Activated CD4-positive, alpha-beta memory T cell treated with anti-CD3 and anti-CD28 coated beads, Interleukin-2, amount 10 ng/mL, durations not matched to agents 7 days and 5 days (primary cell): ENCODE results near the gene SPATA6. TPM values are rescaled to one million over a fixed set of nuclear protein-coding genes. Genes with fewer than 3 reads are reported as not detected.
"Not testable (repeated sequence)": the region's sequence is repeated elsewhere in the genome, so short reads cannot be mapped to it uniquely, and the experiment has no call there.

Experiments used
- CTCF ChIA-PET: fragments of 350-600 bp; sonication (Branson Sonifier 250); formaldehyde crosslinking; loops from one replicate; lab custom pipeline; 2021; ENCODE audit warnings: antibody characterized with exemption, inconsistent platforms; lab: Charles Lee
- POLR2A ChIA-PET: fragments of 350-600 bp; sonication (Branson Sonifier 250); formaldehyde crosslinking; loops from one replicate; lab custom pipeline; 2021; ENCODE audit warnings: antibody characterized with exemption; lab: Charles Lee
- DNase-seq: peaks from one replicate; pipeline ENCODE4 v3.0.0-alpha.2; 2020
- H3K27ac Mint-ChIP-seq: one replicate; pipeline ENCODE4 v1.8.0; 2021; ENCODE audit warnings: mild to moderate bottlenecking, mixed read lengths
- H3K27me3 Mint-ChIP-seq: one replicate; pipeline ENCODE4 v1.8.0; 2021; ENCODE audit warnings: mixed read lengths
- H3K36me3 Mint-ChIP-seq: one replicate; pipeline ENCODE4 v1.8.0; 2021; ENCODE audit warnings: low read depth, mixed read lengths
- H3K4me1 Mint-ChIP-seq: one replicate; pipeline ENCODE4 v1.8.0; 2021; ENCODE audit warnings: mixed read lengths
- H3K4me3 Mint-ChIP-seq: one replicate; pipeline ENCODE4 v1.8.0; 2021; ENCODE audit warnings: mild to moderate bottlenecking, mixed read lengths
- H3K9me3 Mint-ChIP-seq: one replicate; pipeline ENCODE4 v1.8.0; 2021; ENCODE audit warnings: mixed read lengths
- total RNA-seq, 2 experiments: library from RNA; stranded (reverse); gene quantifications; one replicate each; pipeline ENCODE4 v1.2.3, GENCODE V29; 2021

SPATA6 gene
- total RNA-seq, 2 experiments from 2014 or later, result 0.40 to 0.55 TPM

DNA sequence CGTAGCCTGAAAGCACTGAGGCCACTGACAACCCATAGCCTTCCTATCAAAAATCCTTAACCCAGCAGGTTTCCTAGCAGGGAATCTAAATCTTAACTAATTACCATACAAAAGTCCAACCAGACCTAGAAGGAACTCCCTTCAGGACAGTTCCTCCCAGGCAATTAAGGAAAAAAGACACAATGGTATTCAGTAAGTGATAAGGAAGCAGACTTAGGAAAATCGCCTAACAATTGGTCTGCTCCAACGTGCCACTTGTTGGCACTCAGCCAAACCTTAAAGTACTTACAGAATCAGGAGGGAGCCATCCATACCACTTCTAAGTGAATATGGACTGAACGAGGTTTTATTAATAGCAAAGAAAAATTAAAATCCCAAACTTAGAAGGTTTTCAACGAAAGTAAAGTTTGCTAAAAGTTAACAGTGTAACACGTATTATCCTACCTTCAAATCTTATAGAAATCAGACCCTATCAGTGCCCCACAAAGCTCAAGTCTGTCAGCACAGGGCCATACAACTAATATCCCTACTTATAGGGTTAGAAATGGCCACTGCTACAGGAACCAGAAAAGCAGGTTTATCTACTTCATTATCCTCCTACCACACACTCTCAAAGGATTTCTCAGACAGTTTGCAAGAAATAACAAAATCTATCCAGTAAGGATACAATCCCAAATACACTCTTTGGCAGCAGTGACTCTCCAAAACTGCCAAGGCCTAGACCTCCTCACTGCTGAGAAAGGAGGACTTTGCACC lies 29.0 kb downstream of the SPATA6 start:
- Mint-ChIP-seq H3K4me3 (no peak overlapping the region), H3K9me3 (peaks cover 15% of the 10 kb centered on the region), H3K4me1 (no peaks in the 10 kb centered on the region), H3K27ac (no peak overlapping the region), H3K27me3 (peaks cover 1% of the 10 kb centered on the region), H3K36me3 (no peaks in the 10 kb centered on the region)
- ChIA-PET CTCF (no interaction called here), POLR2A (no interaction called here)
- DNase-seq, result no peak

DNA sequence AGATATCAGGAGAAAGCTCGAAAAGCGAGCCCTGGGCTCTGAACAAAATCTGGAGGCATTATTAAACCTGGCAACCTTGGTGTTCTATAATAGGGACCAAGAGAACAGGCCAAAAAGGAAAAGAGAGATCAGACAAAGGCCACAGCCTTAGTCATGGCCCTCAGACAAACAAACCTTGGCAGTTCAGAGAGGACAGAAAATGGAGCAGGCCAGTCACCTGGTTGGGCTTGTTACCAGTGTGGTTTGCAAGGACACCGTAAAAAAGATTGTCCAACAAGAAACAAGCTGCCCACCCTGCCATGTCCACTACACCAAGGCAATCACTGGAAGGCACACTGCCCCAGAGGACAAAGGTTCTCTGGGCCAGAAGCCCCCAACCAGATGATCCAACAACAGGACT lies 31.2 kb downstream of the SPATA6 start:
- DNase-seq, H3K27ac Mint-ChIP-seq, H3K27me3 Mint-ChIP-seq, CTCF ChIA-PET, POLR2A ChIA-PET, H3K4me1 Mint-ChIP-seq, H3K4me3 Mint-ChIP-seq, H3K36me3 Mint-ChIP-seq: not testable (repeated sequence)
- peaks cover 15% of the 10 kb centered on the region for H3K9me3 Mint-ChIP-seq

DNA sequence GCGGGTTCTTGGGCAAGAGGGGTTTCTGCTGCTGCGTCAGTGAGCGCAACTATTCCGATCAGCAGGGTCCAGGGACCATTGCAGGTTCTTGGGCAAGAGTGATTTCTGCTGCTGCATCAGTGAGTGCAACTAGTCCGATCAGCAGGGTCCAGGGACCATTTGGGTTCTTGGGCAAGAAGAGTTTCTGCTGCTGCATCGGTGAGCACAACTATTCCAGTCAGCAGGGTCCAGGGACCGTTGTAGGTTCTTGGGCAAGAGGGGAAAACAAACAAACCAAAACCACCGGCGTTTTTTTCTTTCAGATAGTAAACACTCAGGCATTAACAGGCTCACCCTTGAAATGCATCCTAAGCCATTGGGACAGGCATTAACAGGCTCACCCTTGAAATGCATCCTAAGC lies 32.6 kb downstream of the SPATA6 start:
- POLR2A ChIA-PET, result no interaction called here
- Mint-ChIP-seq H3K27ac (no peak overlapping the region), H3K9me3 (peaks cover 15% of the 10 kb centered on the region), H3K27me3 (no peaks in the 10 kb centered on the region), H3K4me1 (no peaks in the 10 kb centered on the region), H3K36me3 (no peaks in the 10 kb centered on the region), H3K4me3 (no peak overlapping the region)
- CTCF ChIA-PET, result no interaction called here
- DNase-seq, result no peak

DNA sequence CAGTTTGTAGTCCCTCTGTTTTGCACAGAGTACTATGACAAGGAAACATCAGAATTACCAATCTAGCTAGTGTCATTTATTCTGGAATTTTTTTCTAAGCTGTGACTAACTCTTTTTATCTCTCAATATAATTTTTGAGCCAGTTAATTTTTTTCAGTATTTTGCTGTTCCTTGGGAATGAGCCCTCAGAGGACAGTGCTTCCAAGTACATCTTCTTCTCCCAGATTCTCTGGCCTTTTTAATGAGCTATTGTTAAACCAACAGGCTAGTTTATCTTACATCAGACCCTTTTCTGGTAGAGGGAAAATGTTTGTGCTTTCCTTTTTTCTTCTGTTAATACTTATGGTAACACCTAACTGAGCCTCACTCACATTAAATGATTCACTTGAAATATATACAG lies 34.6 kb downstream of the SPATA6 start:
- H3K36me3 Mint-ChIP-seq, DNase-seq, H3K27ac Mint-ChIP-seq, H3K4me3 Mint-ChIP-seq, H3K27me3 Mint-ChIP-seq, H3K9me3 Mint-ChIP-seq, CTCF ChIA-PET, H3K4me1 Mint-ChIP-seq, POLR2A ChIA-PET: not testable (repeated sequence)

DNA sequence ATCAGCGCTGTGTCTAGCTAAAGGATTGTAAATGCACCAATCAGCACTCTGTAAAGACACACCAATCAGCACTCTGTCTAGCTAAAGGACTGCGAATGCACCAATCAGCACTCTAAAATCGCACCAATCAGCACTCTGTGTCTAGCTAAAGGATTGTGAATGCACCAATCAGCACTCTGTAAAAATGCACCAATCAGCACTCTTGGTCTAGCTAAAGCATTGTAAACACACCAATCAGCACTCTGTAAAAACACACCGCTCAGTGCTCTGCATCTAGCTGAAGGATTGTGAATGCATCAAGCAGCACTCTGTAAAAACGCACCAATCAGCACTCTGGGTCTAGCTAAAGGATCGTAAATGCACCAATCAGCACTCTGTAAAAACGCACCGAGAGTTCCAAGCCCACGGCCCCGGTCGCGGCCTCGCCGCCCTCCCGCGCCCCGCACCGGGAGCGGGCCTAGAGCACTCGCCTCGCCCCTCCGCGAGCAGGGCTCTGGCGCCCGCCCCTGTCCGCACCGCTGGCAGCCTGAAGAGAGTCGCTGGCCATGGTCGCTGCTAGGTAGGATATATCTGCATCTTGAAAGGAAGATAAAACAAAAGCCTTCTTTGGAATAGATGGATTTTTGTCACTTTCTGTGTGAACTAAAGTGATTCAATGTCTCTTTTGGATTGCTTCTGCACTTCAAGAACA lies 36.5 kb downstream of the SPATA6 start:
- H3K9me3 Mint-ChIP-seq, POLR2A ChIA-PET, CTCF ChIA-PET, H3K27me3 Mint-ChIP-seq, H3K36me3 Mint-ChIP-seq, DNase-seq, H3K4me1 Mint-ChIP-seq, H3K27ac Mint-ChIP-seq, H3K4me3 Mint-ChIP-seq: not testable (repeated sequence)

DNA sequence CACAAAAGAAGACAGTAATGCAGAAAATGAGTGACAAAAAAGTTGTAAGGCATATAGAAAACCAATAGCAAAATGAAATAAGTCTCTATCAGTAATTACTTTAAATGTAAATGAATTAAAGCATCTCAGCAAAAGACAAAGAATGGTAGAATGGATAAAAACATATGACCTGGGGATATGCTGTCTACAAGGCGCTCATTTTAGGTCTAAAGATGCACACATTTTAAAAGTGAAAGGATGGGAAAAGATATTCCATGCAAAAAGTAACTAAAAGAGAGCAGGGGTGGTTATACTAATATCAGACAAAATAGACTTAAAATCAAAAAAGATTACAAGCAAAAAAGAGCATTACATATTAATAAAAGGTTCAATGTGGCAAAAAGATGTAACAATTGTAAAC lies 41.2 kb downstream of the SPATA6 start:
- POLR2A ChIA-PET, result no interaction called here
- DNase-seq, result no peak

DNA sequence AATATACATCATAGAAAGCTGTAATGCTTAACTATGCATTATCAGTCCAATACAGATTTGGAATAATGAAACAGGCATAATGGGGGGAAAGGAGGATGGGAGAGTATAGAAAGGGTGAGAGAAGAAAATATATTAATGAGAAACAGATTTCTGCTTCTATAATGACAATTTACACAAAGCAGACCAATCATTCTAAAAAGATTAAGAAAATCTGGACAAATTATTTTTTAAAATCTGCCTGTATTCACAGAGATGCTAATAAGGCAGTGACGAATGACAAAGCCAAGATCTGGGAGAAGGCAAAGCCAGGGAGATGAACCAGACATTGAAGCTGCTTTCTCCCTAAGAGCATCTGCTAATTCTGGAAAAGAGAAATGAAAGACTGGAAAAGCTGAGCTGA lies 50.0 kb downstream of the SPATA6 start:
- no peak overlapping the region for H3K4me3 Mint-ChIP-seq
- H3K27ac Mint-ChIP-seq, result no peak overlapping the region
- H3K27me3 Mint-ChIP-seq, result no peaks in the 10 kb centered on the region
- CTCF ChIA-PET, result no interaction called here
- H3K36me3 Mint-ChIP-seq, result no peaks in the 10 kb centered on the region
- H3K9me3 Mint-ChIP-seq, result no peaks in the 10 kb centered on the region
- H3K4me1 Mint-ChIP-seq, result no peaks in the 10 kb centered on the region
- POLR2A ChIA-PET, result no interaction called here
- DNase-seq, result no peak

More for the DNA sequence above, 41.2 kb downstream of the SPATA6 start:
- H3K27ac Mint-ChIP-seq, result no peak overlapping the region
- H3K4me3 Mint-ChIP-seq, result no peak overlapping the region
- no peaks in the 10 kb centered on the region for H3K27me3 Mint-ChIP-seq
- no peaks in the 10 kb centered on the region for H3K4me1 Mint-ChIP-seq
- CTCF ChIA-PET, result no interaction called here
- no peaks in the 10 kb centered on the region for H3K9me3 Mint-ChIP-seq
- no peaks in the 10 kb centered on the region for H3K36me3 Mint-ChIP-seq

DNA sequence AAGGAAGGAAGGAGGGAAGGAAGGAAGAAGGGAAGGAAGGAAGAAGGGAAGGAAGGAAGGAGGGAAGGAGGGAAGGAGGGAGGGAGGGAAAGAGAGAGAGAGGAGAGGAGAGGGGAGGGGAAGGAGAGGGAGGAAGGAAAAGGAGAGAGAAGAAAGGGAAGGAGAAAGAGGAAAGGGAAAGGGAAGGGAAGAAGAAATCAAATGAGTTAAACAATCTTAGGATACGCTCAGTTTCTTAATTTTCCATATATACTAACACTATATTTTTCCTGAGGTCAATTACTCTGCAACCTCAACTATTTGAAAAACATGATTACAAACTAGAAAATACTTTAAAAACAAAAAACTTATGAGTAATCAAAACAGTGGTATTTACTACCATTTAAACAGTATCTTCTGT lies 53.3 kb downstream of the SPATA6 start:
- H3K36me3 Mint-ChIP-seq, result no peaks in the 10 kb centered on the region
- CTCF ChIA-PET, result no interaction called here
- no peaks in the 10 kb centered on the region for H3K4me1 Mint-ChIP-seq
- H3K27ac Mint-ChIP-seq, result no peak overlapping the region
- no peak overlapping the region for H3K4me3 Mint-ChIP-seq
- no peaks in the 10 kb centered on the region for H3K9me3 Mint-ChIP-seq
- POLR2A ChIA-PET, result no interaction called here
- DNase-seq, result no peak
- no peaks in the 10 kb centered on the region for H3K27me3 Mint-ChIP-seq

DNA sequence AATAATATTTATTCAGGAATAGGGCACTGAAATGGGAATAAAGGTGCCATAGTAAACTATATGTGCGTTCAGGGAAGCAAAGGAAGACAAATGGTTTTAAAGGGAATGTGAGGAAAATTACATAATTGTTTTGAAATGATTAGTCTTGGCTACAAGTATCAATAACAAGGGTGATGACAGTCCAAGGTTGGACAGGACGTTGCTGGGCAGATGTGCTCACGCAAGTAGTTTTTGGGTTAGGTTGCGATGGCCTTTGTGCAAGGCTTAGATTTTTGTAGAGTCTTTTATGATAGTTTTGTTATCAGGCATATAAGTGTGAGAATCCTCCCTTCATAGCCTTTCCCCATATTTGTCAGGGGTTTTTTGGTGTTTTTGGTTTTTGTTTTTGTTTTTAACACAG lies 57.0 kb downstream of the SPATA6 start:
- no peaks in the 10 kb centered on the region for H3K9me3 Mint-ChIP-seq
- DNase-seq, result no peak
- ChIA-PET POLR2A (no interaction called here), CTCF (no interaction called here)
- H3K4me3 Mint-ChIP-seq, result no peak overlapping the region
- no peak overlapping the region for H3K27ac Mint-ChIP-seq
- no peaks in the 10 kb centered on the region for H3K36me3 Mint-ChIP-seq
- H3K4me1 Mint-ChIP-seq, result no peaks in the 10 kb centered on the region
- H3K27me3 Mint-ChIP-seq, result no peaks in the 10 kb centered on the region

DNA sequence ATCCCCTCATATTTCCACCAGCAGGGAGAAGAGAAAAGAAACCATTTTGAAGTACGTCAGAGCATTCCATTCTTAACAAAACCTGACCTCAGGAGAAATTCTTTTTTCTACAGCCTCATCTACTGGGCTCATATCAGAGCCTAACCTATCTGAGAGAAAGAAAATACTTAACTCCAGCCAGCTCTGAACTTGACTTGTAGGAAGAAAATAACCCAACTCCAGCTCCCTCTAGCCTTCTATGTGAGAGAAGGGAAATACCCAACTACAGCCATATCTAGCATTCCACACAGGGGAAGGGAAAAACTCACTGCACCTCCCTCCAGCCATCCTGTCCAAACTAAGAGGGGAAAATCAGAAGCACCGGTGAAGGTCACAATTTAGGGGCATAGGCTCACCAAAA lies 57.7 kb downstream of the SPATA6 start:
- ChIA-PET POLR2A (no interaction called here), CTCF (no interaction called here)
- Mint-ChIP-seq H3K36me3 (no peaks in the 10 kb centered on the region), H3K27me3 (no peaks in the 10 kb centered on the region), H3K4me1 (no peaks in the 10 kb centered on the region), H3K27ac (no peak overlapping the region), H3K4me3 (no peak overlapping the region), H3K9me3 (no peaks in the 10 kb centered on the region)
- no peak for DNase-seq

DNA sequence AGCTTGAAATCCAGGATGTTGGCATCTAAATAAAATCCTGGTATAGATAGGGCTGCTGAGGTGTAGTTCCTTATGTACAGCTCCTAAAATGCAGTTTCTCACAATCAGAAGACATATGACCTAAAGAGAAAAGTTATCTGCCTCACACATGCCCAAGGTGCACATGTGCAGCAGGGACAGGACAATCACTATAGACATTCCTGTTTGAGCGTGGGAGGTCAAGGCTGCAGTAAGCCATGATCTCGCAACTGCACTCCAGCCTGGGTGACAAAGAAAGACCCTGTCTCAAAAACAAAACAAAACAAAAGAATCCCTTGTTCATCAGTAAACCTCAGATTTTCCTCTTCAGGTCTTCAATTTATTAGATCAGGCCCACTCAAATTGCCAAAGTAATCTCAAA lies 66.1 kb downstream of the SPATA6 start:
- no peaks in the 10 kb centered on the region for H3K4me1 Mint-ChIP-seq
- H3K27me3 Mint-ChIP-seq, result no peaks in the 10 kb centered on the region
- CTCF ChIA-PET, result no interaction called here
- no peak for DNase-seq
- POLR2A ChIA-PET, result no interaction called here
- no peaks in the 10 kb centered on the region for H3K9me3 Mint-ChIP-seq
- H3K36me3 Mint-ChIP-seq, result no peaks in the 10 kb centered on the region
- H3K27ac Mint-ChIP-seq, result no peak overlapping the region
- H3K4me3 Mint-ChIP-seq, result no peak overlapping the region

DNA sequence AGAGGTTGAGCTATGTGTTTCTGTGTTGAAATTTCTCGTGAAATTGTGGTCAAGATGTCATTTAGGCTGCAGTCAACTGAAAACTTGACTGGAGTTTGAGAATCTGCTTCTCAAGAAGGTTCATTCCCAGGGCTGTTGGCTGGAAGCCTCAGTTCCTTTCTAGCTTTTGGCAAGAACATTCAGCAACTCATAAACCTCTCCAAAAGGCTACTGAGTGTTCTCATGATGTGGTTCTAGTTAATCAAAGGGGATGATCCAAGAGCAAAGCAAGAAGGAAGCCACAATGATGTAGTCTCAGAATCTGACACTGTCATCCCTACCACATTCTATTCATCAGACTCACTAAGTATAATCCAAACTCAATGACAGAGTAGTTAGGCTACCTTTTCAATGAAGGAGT lies 66.6 kb downstream of the SPATA6 start:
- DNase-seq, result no peak
- POLR2A ChIA-PET, result no interaction called here
- Mint-ChIP-seq H3K27ac (no peak overlapping the region), H3K9me3 (no peaks in the 10 kb centered on the region), H3K27me3 (no peaks in the 10 kb centered on the region), H3K36me3 (no peaks in the 10 kb centered on the region), H3K4me1 (no peaks in the 10 kb centered on the region), H3K4me3 (no peak overlapping the region)
- CTCF ChIA-PET, result no interaction called here

DNA sequence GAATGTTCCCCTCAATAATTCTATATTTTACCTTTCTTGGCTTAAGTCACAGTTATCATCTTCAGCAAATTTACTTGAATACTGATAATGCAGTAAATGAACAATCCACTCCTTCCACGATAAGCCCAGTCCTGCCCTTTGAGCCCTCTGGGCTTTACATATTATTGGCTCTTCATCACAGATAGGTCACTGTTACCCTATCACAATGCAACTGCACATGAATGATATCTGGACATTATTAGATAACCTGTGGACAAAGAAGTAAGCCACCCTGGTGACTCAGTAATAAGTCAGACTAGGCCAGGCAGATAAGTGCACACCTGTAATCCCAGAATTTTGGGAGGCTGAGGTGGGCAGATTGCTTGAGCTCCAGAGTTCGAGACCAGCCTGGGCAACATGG lies 69.4 kb downstream of the SPATA6 start:
- DNase-seq, result no peak
- Mint-ChIP-seq H3K4me1 (no peaks in the 10 kb centered on the region), H3K36me3 (no peaks in the 10 kb centered on the region), H3K27me3 (no peaks in the 10 kb centered on the region), H3K4me3 (no peak overlapping the region), H3K27ac (no peak overlapping the region), H3K9me3 (no peaks in the 10 kb centered on the region)
- POLR2A ChIA-PET, result no interaction called here
- CTCF ChIA-PET, result no interaction called here

DNA sequence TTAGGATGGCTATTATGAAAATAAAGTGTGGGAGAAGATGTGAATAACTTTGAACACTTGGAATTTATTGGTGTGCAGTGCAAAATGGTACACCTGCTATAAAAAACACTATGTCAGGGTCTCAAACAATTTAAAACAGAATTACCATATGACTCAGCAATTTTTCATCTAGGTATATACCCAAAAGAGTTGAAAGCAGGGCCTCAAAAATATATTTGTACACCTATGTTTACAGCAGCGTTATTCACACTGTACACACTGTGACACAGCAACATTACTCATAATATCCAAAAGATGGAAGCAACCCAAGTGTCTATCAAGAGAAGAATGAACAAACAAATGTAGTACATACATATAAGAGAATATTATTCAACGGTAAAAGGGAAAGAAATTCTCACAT lies 75.8 kb downstream of the SPATA6 start:
- Mint-ChIP-seq H3K27me3 (no peaks in the 10 kb centered on the region), H3K27ac (no peak overlapping the region), H3K36me3 (no peaks in the 10 kb centered on the region), H3K9me3 (no peaks in the 10 kb centered on the region), H3K4me3 (no peak overlapping the region), H3K4me1 (no peaks in the 10 kb centered on the region)
- no peak for DNase-seq
- ChIA-PET CTCF (no interaction called here), POLR2A (no interaction called here)
